ENCODE measurements around the gene VWA7.

VWA7 gene

GRCh38 chr6:31725502-31726350 lies 51.4 kb downstream of the VWA7 start:
- TF ChIP-seq CTCF (IDR thresholded peaks at IDR 0.05; ENCODE audit: insufficient read depth, low read depth, low read length, missing control alignments): no peak
- H3K4me3 ChIP-seq (ENCODE audit: low read depth, low read length): no peak overlapping the region
- DNase-seq (ENCODE audit: low read depth): no peak

GRCh38 chr6:31723980-31724691 lies 53.0 kb downstream of the VWA7 start:
- no peak for TF ChIP-seq CTCF (IDR thresholded peaks at IDR 0.05; ENCODE audit: insufficient read depth, low read depth, low read length, missing control alignments)
- DNase-seq (ENCODE audit: low read depth): no peak
- no peak overlapping the region for H3K4me3 ChIP-seq (ENCODE audit: low read depth, low read length)

GRCh38 chr6:31723245-31723979 lies 53.7 kb downstream of the VWA7 start, which contains the start of gene MPIG6B:
TSS of gene MPIG6B (plus strand) at chr6:31723373. CDS start at chr6:31723384, 11 bp downstream.
- H3K4me3 ChIP-seq (ENCODE audit: low read depth, low read length): no peak within 1 kb of the TSS
- no peak for TF ChIP-seq CTCF (IDR thresholded peaks at IDR 0.05; ENCODE audit: insufficient read depth, low read depth, low read length, missing control alignments)
- no peak for DNase-seq (ENCODE audit: low read depth)

GRCh38 chr6:31722173-31722572 lies 55.0 kb downstream of the VWA7 start:
- no peak for TF ChIP-seq CTCF (IDR thresholded peaks at IDR 0.05; ENCODE audit: insufficient read depth, low read depth, low read length, missing control alignments)
- no peak overlapping the region for H3K4me3 ChIP-seq (ENCODE audit: low read depth, low read length)
- no peak for DNase-seq (ENCODE audit: low read depth)

- DNase-seq (ENCODE audit: low read depth): no peak
- H3K4me3 ChIP-seq (ENCODE audit: low read depth, low read length): no peak within 1 kb of the TSS
- no peak for TF ChIP-seq CTCF (IDR thresholded peaks at IDR 0.05; ENCODE audit: insufficient read depth, low read depth, low read length, missing control alignments)
These were observed 55.6 kb downstream of the VWA7 start, which contains the start of gene LY6G6C for GRCh38 chr6:31721351-31722020. TSS of gene LY6G6C (minus strand) at chr6:31721746. CDS start at chr6:31721679, 67 bp downstream.

GRCh38 chr6:31720196-31720770 lies 56.8 kb downstream of the VWA7 start:
- DNase-seq (ENCODE audit: low read depth): no peak
- H3K4me3 ChIP-seq (ENCODE audit: low read depth, low read length): no peak overlapping the region
- TF ChIP-seq CTCF (IDR thresholded peaks at IDR 0.05; ENCODE audit: insufficient read depth, low read depth, low read length, missing control alignments): no peak
